ENCODE data around the gene CFAP221.

CFAP221 gene

DNA sequence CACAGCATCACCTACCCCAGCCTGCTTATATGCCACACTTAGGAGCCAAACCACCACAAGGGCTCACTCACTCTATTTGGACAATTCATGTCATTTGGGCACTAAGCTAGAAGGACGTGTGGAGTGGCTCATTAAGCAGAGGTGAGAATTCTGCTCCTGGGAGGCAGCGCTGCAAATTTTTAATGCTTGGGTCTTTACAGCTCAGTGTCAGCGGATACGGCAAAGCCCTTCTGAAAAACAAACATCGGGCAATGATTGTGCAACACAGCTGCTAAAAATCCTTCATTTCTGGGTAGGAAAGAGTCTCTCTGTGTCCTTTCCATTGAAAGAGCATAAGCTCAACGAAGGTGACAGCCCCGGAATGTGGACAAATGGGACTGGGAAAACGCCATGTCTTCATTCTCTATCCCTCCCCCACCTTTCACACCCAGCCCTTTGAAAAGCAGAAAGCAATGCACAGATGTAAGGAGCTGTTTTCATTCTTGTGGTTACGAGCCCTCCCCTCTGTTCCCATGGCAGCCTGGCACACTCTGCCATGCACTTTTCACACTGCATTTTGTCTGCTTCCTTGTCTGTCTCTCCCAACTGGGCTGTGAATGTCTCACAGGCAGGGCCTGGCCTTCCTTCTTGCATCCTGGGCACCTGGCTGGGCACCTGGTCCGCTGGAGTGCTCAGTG lies 150.7 kb downstream of the CFAP221 start:
- no peak for DNase-seq (ENCODE audit: insufficient read length, low spot score)
- no peak for FAIRE-seq

GRCh38 chr2:119696005-119696404 lies 151.8 kb downstream of the CFAP221 start:
- DNase-seq (ENCODE audit: insufficient read length, low spot score) (no peak), FAIRE-seq (no peak)

GRCh38 chr2:119696494-119697030 lies 152.3 kb downstream of the CFAP221 start:
- FAIRE-seq (no peak), DNase-seq (ENCODE audit: insufficient read length, low spot score) (no peak)

DNA sequence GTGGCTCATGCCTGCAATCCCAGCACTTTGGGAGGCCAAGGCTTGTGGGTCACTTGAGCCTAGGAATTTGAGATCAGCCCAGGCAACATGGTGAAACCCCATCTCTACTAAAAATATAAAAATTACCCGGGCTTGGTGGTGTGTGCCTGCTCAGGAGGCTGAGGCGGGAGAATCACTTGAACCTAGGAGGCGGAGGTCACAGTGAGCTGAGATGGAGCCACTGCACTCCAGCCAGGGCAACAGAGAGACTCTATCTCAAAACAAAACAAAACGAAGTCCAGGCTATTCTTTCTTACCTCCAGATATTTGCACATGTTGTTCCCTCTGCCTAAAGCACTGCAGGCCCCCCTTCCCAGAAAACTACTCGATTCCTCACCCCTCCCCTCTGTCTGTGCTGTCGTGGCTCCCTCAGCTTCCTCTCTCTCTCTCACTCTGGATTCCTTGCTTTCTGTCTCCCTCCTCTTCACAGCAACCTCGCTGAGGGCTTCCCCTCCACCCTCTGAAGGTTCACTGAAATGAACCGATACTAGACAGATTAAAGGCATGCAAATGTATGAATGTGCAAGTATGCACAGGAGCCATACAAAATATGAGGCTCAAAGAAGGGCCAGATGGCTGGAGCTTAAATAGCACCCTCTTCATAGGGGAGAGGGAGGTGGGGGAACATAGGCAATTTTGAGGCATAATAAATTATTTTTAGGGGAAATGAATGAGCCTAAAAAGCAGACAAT lies 153.2 kb downstream of the CFAP221 start:
- DNase-seq (ENCODE audit: insufficient read length, low spot score) (no peak), FAIRE-seq (no peak)

DNA sequence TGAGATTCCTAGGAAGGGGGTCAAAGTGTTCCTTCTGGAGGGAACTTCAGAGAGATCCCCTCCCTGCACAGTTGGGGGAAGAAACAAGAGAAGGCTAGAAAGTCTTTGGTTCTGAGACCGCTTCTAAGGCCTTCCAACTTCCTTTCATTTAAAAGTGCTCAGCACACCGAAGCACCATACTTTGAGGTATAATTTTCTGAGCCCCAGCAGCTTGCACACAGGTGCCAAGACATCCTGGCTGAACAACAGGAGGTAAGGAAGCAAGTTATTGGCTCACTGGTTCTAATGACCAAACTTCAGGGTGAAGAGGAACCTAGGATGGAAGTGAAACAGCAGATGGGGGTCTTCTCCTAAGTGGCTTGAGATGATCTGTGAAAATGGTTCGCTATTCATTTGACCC lies 154.0 kb downstream of the CFAP221 start:
- DNase-seq (ENCODE audit: insufficient read length, low spot score) (no peak), FAIRE-seq (no peak)

DNA sequence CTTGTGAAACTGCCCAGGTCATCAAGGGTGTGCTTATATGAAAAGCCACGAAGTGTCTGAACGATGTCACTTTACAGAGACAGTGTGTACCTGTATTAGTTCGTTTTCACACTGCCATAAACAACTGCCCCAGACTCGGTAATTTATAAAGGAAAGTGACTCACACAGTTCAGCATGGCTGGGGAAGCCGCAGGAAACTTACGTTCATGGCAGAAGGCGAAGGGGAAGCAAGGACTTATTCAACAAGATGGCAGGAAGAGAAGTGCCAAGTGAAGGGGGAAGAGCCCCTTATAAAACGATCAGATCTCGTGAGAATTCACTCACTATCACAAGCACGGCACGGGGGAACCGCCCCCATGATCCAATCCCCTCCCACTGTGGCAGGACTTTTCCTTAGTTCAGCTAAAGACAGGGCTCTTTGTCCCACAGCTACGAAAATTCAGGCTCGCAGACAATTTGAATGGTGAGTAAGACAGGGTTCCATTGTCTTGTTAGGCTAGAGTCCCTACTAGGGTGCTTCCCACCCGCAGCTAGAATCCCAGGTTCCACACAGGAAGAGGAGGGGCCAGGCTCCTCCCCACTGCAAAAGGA lies 154.9 kb downstream of the CFAP221 start:
- FAIRE-seq (no peak), DNase-seq (ENCODE audit: insufficient read length, low spot score) (no peak)

GRCh38 chr2:119700866-119701265 lies 156.6 kb downstream of the CFAP221 start:
- FAIRE-seq (no peak), DNase-seq (ENCODE audit: insufficient read length, low spot score) (no peak)

- DNase-seq (ENCODE audit: insufficient read length, low spot score) (no peak), FAIRE-seq (no peak)
These were observed 157.1 kb downstream of the CFAP221 start for GRCh38 chr2:119701352-119701751.

GRCh38 chr2:119702203-119702917 lies 158.1 kb downstream of the CFAP221 start:
- DNase-seq (ENCODE audit: insufficient read length, low spot score) (no peak), FAIRE-seq (no peak)

DNA sequence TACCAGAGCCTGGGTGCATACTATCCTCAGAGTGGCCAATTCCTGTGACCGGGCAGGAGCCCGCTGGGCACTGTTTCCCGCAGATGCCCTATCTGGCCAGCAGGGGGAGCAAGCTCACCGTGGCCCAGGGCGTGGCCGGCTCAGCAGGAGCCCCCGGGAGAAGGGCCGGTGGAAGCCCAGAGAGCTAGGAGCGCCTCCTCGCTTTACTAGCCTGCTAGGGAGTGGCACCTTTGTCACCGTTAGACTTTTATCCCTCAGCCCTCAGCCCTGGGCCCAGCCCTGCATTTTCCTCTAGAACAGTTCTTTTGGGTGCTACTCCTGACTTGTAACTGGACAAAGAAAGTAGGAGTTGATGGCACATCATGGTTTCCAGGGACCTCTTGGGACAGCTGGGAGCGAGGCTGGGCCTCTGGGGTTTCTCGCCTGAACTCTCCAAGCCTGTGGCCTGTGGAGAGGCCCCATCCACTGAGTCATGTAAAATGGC lies 158.7 kb downstream of the CFAP221 start:
- DNase-seq (ENCODE audit: insufficient read length, low spot score) (peak; percentile 83), FAIRE-seq (peak; percentile 66)

DNA sequence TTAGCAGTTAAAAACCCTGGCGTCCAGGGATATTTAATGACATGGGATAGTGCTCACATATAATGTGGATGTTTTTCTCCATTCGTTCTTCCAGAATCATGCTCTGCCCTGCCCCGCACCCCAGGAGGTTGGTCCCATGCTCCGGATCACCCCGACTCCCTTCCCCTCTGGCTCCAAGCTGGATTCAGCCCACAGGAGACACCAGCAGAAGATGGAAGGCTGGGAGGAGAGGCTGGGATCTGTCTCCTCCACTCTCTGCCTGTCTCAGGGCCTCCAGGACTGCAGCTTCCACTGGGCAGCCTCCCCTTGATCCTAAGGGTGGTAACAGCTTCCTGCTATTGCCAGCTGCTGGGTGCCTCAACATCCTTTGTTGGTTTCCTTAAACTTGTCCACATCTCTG lies 159.3 kb downstream of the CFAP221 start:
- FAIRE-seq (no peak), DNase-seq (ENCODE audit: insufficient read length, low spot score) (no peak)

DNA sequence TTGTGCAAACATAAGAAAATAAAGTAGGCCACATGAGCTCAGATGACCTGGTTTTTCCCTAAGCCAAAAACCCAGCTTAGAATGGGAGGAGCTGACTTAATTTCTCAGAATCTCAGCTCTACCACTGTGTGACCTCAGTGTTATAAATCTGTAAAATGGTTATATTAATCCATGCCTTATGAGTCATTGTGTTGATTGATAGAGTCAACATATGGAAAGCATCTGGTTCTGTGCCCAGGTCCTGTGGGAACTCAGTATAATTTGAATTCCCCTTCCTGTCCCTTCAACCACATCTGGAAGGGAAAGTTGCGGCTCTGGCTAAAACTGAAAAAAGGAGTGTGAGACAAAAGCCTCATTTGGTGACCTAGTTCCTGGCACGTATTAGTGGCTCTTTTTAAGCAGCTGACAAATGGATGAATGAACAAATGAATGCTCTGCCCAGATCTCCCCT lies 160.4 kb downstream of the CFAP221 start:
- no peak for DNase-seq (ENCODE audit: insufficient read length, low spot score)
- FAIRE-seq, result no peak

- no peak for FAIRE-seq
- no peak for DNase-seq (ENCODE audit: insufficient read length, low spot score)
These were observed 162.0 kb downstream of the CFAP221 start for GRCh38 chr2:119706221-119706620.
